ENCODE results near the gene MAVS. TPM values are rescaled to one million over a fixed set of nuclear protein-coding genes. Genes with fewer than 3 reads are reported as not detected.

The MAVS gene
- total RNA-seq, 1 donor, result 32.4 TPM

- H3K4me3 ChIP-seq (ENCODE audit: low read depth, low read length), result no peak overlapping the region
- no peak for DNase-seq (ENCODE audit: low read depth)
- no peak for TF ChIP-seq CTCF (IDR thresholded peaks at IDR 0.05; ENCODE audit: insufficient read depth, low read depth, low read length)
These were observed 1.9 kb downstream of the MAVS start for GRCh38 chr20:3848565-3848964.

GRCh38 chr20:3854462-3854871, 7.8 kb downstream of the MAVS start:
- DNase-seq (ENCODE audit: low read depth), result no peak
- H3K4me3 ChIP-seq (ENCODE audit: low read depth, low read length), result no peak overlapping the region
- no peak for TF ChIP-seq CTCF (IDR thresholded peaks at IDR 0.05; ENCODE audit: insufficient read depth, low read depth, low read length)

GRCh38 chr20:3857405-3857804, 10.8 kb downstream of the MAVS start:
- DNase-seq (ENCODE audit: low read depth), result no peak
- no peak for TF ChIP-seq CTCF (IDR thresholded peaks at IDR 0.05; ENCODE audit: insufficient read depth, low read depth, low read length)
- no peak overlapping the region for H3K4me3 ChIP-seq (ENCODE audit: low read depth, low read length)

GRCh38 chr20:3858689-3859088, 12.1 kb downstream of the MAVS start:
- no peak overlapping the region for H3K4me3 ChIP-seq (ENCODE audit: low read depth, low read length)
- DNase-seq (ENCODE audit: low read depth), result no peak
- no peak for TF ChIP-seq CTCF (IDR thresholded peaks at IDR 0.05; ENCODE audit: insufficient read depth, low read depth, low read length)

- no peak for DNase-seq (ENCODE audit: low read depth)
- no peak for TF ChIP-seq CTCF (IDR thresholded peaks at IDR 0.05; ENCODE audit: insufficient read depth, low read depth, low read length)
- no peak overlapping the region for H3K4me3 ChIP-seq (ENCODE audit: low read depth, low read length)
These were observed 14.6 kb downstream of the MAVS start for GRCh38 chr20:3861191-3861590.

- TF ChIP-seq CTCF (IDR thresholded peaks at IDR 0.05; ENCODE audit: insufficient read depth, low read depth, low read length), result no peak
- no peak for DNase-seq (ENCODE audit: low read depth)
These were observed 15.7 kb downstream of the MAVS start for GRCh38 chr20:3862333-3862732.

GRCh38 chr20:3863317-3863716, 16.7 kb downstream of the MAVS start:
- no peak for TF ChIP-seq CTCF (IDR thresholded peaks at IDR 0.05; ENCODE audit: insufficient read depth, low read depth, low read length)
- no peak for DNase-seq (ENCODE audit: low read depth)
- H3K4me3 ChIP-seq (ENCODE audit: low read depth, low read length), result no peak overlapping the region

More at GRCh38 chr20:3862333-3862732, 15.7 kb downstream of the MAVS start:
- H3K4me3 ChIP-seq (ENCODE audit: low read depth, low read length), result no peak overlapping the region
